Measurements from ENCODE around the gene RASSF5. TPM values are rescaled to one million over a fixed set of nuclear protein-coding genes. Genes with fewer than 3 reads are reported as not detected.

The RASSF5 gene
- total RNA-seq, 1 experiment from 2014 or later, result 0.75 TPM

DNA sequence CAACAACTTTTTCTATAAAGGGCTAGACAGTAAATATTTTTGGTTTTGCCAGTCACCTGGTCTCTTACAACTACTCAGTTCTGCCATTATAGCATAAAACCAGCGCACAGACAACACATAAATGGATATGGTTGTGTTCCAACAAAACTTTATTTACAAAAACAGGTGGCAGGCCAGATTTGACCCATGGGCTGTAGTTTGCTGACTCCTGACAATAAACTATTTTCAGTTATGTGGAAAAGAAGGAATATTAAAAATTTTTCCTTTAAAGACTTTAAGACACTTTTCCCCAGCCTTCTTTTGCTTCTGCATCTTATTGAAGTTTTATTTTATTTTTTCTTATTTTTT is 89.0 kb downstream of the RASSF5 start:
- Histone ChIP-seq H3K4me3 (ENCODE audit: low read depth, low read length, poor library complexity, severe bottlenecking) (no peak overlapping the region), H3K9me3 (ENCODE audit: low read depth, low read length, poor library complexity, severe bottlenecking) (no peaks in the 10 kb centered on the region), H3K27ac (ENCODE audit: low read depth, low read length, poor library complexity, severe bottlenecking) (no peak overlapping the region), H3K4me1 (ENCODE audit: insufficient read depth, low read length, poor library complexity, severe bottlenecking) (no peaks in the 10 kb centered on the region), H3K36me3 (ENCODE audit: insufficient read depth, low read length, poor library complexity, severe bottlenecking) (peaks cover 60% of the 10 kb centered on the region), H3K27me3 (replicated peaks; ENCODE audit: insufficient read depth, low read depth, low read length, poor library complexity) (no peaks in the 10 kb centered on the region)
- intact Hi-C loops (cut with micrococcal nuclease; ENCODE audit: unreplicated experiment), result no loop called here
- BruUV-seq (replicated peaks), result no TSS peak
- CTCF ChIA-PET, result no interaction called here
- TF ChIP-seq, protein P1, sequence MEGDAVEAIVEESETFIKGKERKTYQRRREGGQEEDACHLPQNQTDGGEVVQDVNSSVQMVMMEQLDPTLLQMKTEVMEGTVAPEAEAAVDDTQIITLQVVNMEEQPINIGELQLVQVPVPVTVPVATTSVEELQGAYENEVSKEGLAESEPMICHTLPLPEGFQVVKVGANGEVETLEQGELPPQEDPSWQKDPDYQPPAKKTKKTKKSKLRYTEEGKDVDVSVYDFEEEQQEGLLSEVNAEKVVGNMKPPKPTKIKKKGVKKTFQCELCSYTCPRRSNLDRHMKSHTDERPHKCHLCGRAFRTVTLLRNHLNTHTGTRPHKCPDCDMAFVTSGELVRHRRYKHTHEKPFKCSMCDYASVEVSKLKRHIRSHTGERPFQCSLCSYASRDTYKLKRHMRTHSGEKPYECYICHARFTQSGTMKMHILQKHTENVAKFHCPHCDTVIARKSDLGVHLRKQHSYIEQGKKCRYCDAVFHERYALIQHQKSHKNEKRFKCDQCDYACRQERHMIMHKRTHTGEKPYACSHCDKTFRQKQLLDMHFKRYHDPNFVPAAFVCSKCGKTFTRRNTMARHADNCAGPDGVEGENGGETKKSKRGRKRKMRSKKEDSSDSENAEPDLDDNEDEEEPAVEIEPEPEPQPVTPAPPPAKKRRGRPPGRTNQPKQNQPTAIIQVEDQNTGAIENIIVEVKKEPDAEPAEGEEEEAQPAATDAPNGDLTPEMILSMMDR (conservative IDR thresholded peaks at IDR 0.05; ENCODE audit: low read depth, low read length), result no peak
- no peak for TF ChIP-seq EZH2 (IDR thresholded peaks at IDR 0.05; ENCODE audit: borderline replicate concordance, low read depth, low read length, poor library complexity, severe bottlenecking)
- no peak for DNase-seq (ENCODE audit: low spot score)
- POLR2A ChIA-PET (ENCODE audit: low non-redundant PET), result no interaction called here

DNA sequence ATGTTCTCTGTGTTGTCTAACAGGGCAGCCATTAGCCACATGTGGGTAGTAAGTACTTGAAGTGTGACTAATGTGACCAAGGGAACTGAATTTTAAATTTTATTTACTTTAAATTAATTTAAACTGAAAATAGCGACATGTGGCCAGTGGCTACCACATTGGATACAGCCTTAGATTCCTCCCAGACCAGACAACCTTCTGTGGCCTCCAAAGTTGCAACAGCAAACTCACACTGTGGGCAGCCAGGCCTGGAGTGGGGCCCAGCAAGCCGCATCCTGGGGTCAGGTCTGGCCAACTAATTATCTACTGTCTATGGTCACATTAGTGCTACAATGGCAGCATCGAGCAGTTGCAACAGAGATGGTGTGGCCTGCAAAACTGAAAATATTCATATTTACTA is 93.2 kb downstream of the RASSF5 start:
- POLR2A ChIA-PET (ENCODE audit: low non-redundant PET), result no interaction called here
- BruUV-seq (replicated peaks), result no TSS peak
- H3K9me3 ChIP-seq (ENCODE audit: low read depth, low read length, poor library complexity, severe bottlenecking), result no peaks in the 10 kb centered on the region
- no peak for DNase-seq (ENCODE audit: low spot score)
- no peaks in the 10 kb centered on the region for H3K27me3 ChIP-seq (replicated peaks; ENCODE audit: insufficient read depth, low read depth, low read length, poor library complexity)
- no peak overlapping the region for H3K4me3 ChIP-seq (ENCODE audit: low read depth, low read length, poor library complexity, severe bottlenecking)
- TF ChIP-seq, protein P1 (conservative IDR thresholded peaks at IDR 0.05; ENCODE audit: low read depth, low read length), result no peak
- TF ChIP-seq EZH2 (IDR thresholded peaks at IDR 0.05; ENCODE audit: borderline replicate concordance, low read depth, low read length, poor library complexity, severe bottlenecking), result no peak
- peaks cover 44% of the 10 kb centered on the region for H3K36me3 ChIP-seq (ENCODE audit: insufficient read depth, low read length, poor library complexity, severe bottlenecking)
- intact Hi-C loops (cut with micrococcal nuclease; ENCODE audit: unreplicated experiment), result no loop called here
- H3K4me1 ChIP-seq (ENCODE audit: insufficient read depth, low read length, poor library complexity, severe bottlenecking), result no peaks in the 10 kb centered on the region
- CTCF ChIA-PET, result no interaction called here
- no peak overlapping the region for H3K27ac ChIP-seq (ENCODE audit: low read depth, low read length, poor library complexity, severe bottlenecking)

DNA sequence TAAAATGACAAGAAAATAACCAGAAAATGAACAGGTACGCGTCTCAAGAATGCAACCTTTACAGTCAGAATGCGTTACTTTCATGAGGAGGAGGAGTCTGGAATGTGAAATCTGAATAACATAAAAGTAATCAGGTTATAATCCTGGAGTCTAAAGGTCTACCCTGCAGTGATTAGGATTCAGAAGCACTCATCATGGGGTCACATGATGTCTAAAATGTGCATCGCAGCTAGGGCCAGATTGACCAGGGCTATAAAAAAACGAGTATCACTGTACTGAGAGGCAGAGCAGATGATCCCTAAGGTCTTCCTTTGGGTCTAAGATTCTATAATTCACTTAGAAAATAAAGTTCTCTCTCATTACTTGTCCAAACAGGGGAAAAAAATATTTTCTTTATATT is 97.5 kb downstream of the RASSF5 start:
- H3K4me3 ChIP-seq (ENCODE audit: low read depth, low read length, poor library complexity, severe bottlenecking), result no peak overlapping the region
- no peak for TF ChIP-seq EZH2 (IDR thresholded peaks at IDR 0.05; ENCODE audit: borderline replicate concordance, low read depth, low read length, poor library complexity, severe bottlenecking)
- TF ChIP-seq, protein P1 (conservative IDR thresholded peaks at IDR 0.05; ENCODE audit: low read depth, low read length), result no peak
- no peaks in the 10 kb centered on the region for H3K9me3 ChIP-seq (ENCODE audit: low read depth, low read length, poor library complexity, severe bottlenecking)
- ChIA-PET POLR2A (ENCODE audit: low non-redundant PET) (no interaction called here), CTCF (no interaction called here)
- no peaks in the 10 kb centered on the region for H3K4me1 ChIP-seq (ENCODE audit: insufficient read depth, low read length, poor library complexity, severe bottlenecking)
- BruUV-seq (replicated peaks), result no TSS peak
- peaks cover 35% of the 10 kb centered on the region for H3K36me3 ChIP-seq (ENCODE audit: insufficient read depth, low read length, poor library complexity, severe bottlenecking)
- no peak overlapping the region for H3K27ac ChIP-seq (ENCODE audit: low read depth, low read length, poor library complexity, severe bottlenecking)
- intact Hi-C loops (cut with micrococcal nuclease; ENCODE audit: unreplicated experiment), result no loop called here
- DNase-seq (ENCODE audit: low spot score), result no peak
- H3K27me3 ChIP-seq (replicated peaks; ENCODE audit: insufficient read depth, low read depth, low read length, poor library complexity), result no peaks in the 10 kb centered on the region

Measured in A673 (cell line).